Measurements from ENCODE around the gene SCLY.
"Not testable (repeated sequence)": the region's sequence is repeated elsewhere in the genome, so short reads cannot be mapped to it uniquely, and the experiment has no call there.

SCLY gene

GRCh38 chr2:238060542-238061314 is at the start of gene SCLY:
Gene SCLY (plus strand): TSS chr2:238061001. CDS start chr2:238061055, 54 bp downstream.
- peak; percentile 92 to 94 (median 94) for DNase-seq (ENCODE audit: low read depth in 2 of 3, low spot score in 1 of 3)

- no peak for DNase-seq (ENCODE audit: low read depth in 2 of 3, low spot score in 1 of 3)
These were observed 47.0 kb upstream of the SCLY start for GRCh38 chr2:238013806-238014205.

GRCh38 chr2:238015705-238016104 is 45.1 kb upstream of the SCLY start:
- DNase-seq (ENCODE audit: low read depth in 2 of 3, low spot score in 1 of 3) = no peak

- no peak for DNase-seq (ENCODE audit: low read depth in 2 of 3, low spot score in 1 of 3)
These were observed 44.3 kb upstream of the SCLY start for GRCh38 chr2:238016526-238016925.

- no peak for DNase-seq (ENCODE audit: low read depth in 2 of 3, low spot score in 1 of 3)
These were observed 40.8 kb upstream of the SCLY start for GRCh38 chr2:238019962-238020361.

- no peak for DNase-seq (ENCODE audit: low read depth in 2 of 3, low spot score in 1 of 3)
These were observed 40.0 kb upstream of the SCLY start for GRCh38 chr2:238020816-238021215.

- no peak for DNase-seq (ENCODE audit: low read depth in 2 of 3, low spot score in 1 of 3)
These were observed 39.5 kb upstream of the SCLY start for GRCh38 chr2:238021327-238021726.

- no peak for DNase-seq (ENCODE audit: low read depth in 2 of 3, low spot score in 1 of 3)
These were observed 38.1 kb upstream of the SCLY start for GRCh38 chr2:238022594-238023157.

- DNase-seq (ENCODE audit: low read depth in 2 of 3, low spot score in 1 of 3) = no peak
These were observed 37.2 kb upstream of the SCLY start for GRCh38 chr2:238023608-238024007.

- DNase-seq (ENCODE audit: low read depth in 2 of 3, low spot score in 1 of 3) = peak; percentile 11 to 56 (median 37)
These were observed 35.8 kb upstream of the SCLY start for GRCh38 chr2:238024986-238025385.

GRCh38 chr2:238025741-238026360 is 35.0 kb upstream of the SCLY start:
- DNase-seq (ENCODE audit: low read depth in 2 of 3, low spot score in 1 of 3) = no peak

- no peak for DNase-seq (ENCODE audit: low read depth in 2 of 3, low spot score in 1 of 3)
These were observed 33.7 kb upstream of the SCLY start for GRCh38 chr2:238027058-238027457.

- DNase-seq (ENCODE audit: low read depth in 2 of 3, low spot score in 1 of 3) = no peak
These were observed 33.0 kb upstream of the SCLY start for GRCh38 chr2:238027591-238028415.

GRCh38 chr2:238029853-238030252 is 30.9 kb upstream of the SCLY start:
- DNase-seq (ENCODE audit: low read depth in 2 of 3, low spot score in 1 of 3) = no peak

- DNase-seq (ENCODE audit: low read depth in 2 of 3, low spot score in 1 of 3) = no peak
These were observed 30.2 kb upstream of the SCLY start for GRCh38 chr2:238030422-238031155.

- DNase-seq (ENCODE audit: low read depth in 2 of 3, low spot score in 1 of 3) = no peak
These were observed 29.1 kb upstream of the SCLY start for GRCh38 chr2:238031751-238032150.

- no peak for DNase-seq (ENCODE audit: low read depth in 2 of 3, low spot score in 1 of 3)
These were observed 28.0 kb upstream of the SCLY start for GRCh38 chr2:238032755-238033337.

GRCh38 chr2:238033991-238034390 is 26.8 kb upstream of the SCLY start:
- DNase-seq (ENCODE audit: low read depth in 2 of 3, low spot score in 1 of 3) = not testable (repeated sequence)

- no peak for DNase-seq (ENCODE audit: low read depth in 2 of 3, low spot score in 1 of 3)
These were observed 22.6 kb upstream of the SCLY start for GRCh38 chr2:238038203-238038602.

- no peak for DNase-seq (ENCODE audit: low read depth in 2 of 3, low spot score in 1 of 3)
These were observed 21.6 kb upstream of the SCLY start for GRCh38 chr2:238039151-238039550.

Measured in stimulated activated CD4-positive, alpha-beta T cell treated with anti-CD3 and anti-CD28 coated beads, Interleukin-12 subunit alpha, Interleukin-12 subunit beta, amount 100 ng/mL, for 48 hours (primary cell).